Nephron (organoid): ENCODE measurements around the gene ASB2.

Source experiments
- H3K27ac Mint-ChIP-seq, 3 experiments: 2 replicates each; pipeline ENCODE4 v1.8.0; 2020; ENCODE audit warnings: mixed read lengths in 3 of 3, mild to moderate bottlenecking in 2 of 3, moderate library complexity in 1 of 3
- H3K27me3 Mint-ChIP-seq: 2 replicates; pipeline ENCODE4 v1.8.0; 2021; ENCODE audit warnings: low read depth, mild to moderate bottlenecking, moderate library complexity, mixed read lengths
- H3K36me3 Mint-ChIP-seq: 2 replicates; pipeline ENCODE4 v1.8.0; 2020; ENCODE audit warnings: low read depth, mixed read lengths
- H3K4me1 Mint-ChIP-seq: 2 replicates; pipeline ENCODE4 v1.8.0; 2020; ENCODE audit warnings: mixed read lengths
- H3K4me3 Mint-ChIP-seq, 3 experiments: 2 replicates each; pipeline ENCODE4 v1.8.0; 2020; ENCODE audit warnings: mild to moderate bottlenecking in 3 of 3, mixed read lengths in 3 of 3, moderate library complexity in 2 of 3
- H3K9me3 Mint-ChIP-seq: 2 replicates; pipeline ENCODE4 v1.8.0; 2020; ENCODE audit warnings: mixed read lengths
- TF ChIP-seq, protein P1 (sequence below), 3 experiments: fragments of 200-600 bp; sonication (generic); IDR thresholded peaks; one replicate each; pipeline ENCODE4 v1.5.0; 2021; ENCODE audit warnings: antibody characterized with exemption in 3 of 3; ENCODE audit not compliant: unreplicated experiment in 3 of 3

Gene ASB2

DNA sequence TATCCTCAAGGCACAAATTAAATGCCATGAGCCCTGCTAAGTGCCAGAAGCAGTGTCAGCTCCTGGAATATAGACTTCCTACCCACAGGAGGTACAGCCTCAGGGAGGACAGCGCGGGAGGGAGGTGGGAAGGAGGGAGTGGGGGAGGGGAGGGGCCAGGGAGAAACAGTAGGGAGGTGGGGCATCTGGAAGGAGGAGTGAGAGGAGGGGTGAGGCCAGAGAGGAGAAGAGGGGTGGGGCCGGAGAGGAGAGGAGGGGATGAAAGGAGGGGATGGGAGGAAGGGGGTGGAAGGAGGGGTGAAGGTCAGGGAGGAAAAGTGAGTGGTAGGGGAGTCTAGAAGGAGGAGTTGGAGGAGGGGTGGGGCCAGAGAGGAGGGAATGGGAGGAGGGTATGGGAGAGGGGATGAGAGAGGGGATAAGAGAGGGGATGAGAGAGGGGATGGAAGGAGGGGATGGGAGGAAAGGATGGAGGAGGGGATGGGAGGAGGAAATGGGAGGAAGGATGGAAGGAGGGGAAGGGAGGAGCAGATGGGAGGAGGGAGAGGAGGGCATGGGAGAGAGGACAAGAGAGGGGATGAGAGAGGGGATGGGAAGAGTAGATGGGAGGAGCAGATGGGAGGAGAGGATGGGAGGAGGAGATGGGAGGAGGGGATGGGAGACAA, 11.6 kb upstream of the ASB2 start:
- TF ChIP-seq, protein P1, sequence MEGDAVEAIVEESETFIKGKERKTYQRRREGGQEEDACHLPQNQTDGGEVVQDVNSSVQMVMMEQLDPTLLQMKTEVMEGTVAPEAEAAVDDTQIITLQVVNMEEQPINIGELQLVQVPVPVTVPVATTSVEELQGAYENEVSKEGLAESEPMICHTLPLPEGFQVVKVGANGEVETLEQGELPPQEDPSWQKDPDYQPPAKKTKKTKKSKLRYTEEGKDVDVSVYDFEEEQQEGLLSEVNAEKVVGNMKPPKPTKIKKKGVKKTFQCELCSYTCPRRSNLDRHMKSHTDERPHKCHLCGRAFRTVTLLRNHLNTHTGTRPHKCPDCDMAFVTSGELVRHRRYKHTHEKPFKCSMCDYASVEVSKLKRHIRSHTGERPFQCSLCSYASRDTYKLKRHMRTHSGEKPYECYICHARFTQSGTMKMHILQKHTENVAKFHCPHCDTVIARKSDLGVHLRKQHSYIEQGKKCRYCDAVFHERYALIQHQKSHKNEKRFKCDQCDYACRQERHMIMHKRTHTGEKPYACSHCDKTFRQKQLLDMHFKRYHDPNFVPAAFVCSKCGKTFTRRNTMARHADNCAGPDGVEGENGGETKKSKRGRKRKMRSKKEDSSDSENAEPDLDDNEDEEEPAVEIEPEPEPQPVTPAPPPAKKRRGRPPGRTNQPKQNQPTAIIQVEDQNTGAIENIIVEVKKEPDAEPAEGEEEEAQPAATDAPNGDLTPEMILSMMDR (IDR thresholded peaks at IDR 0.05; ENCODE audit: unreplicated experiment in 3 of 3) = no peak
- no peaks in the 10 kb centered on the region for H3K36me3 Mint-ChIP-seq
- no peak overlapping the region for H3K4me3 Mint-ChIP-seq
- H3K4me1 Mint-ChIP-seq = peaks cover 13% of the 10 kb centered on the region
- no peaks in the 10 kb centered on the region for H3K9me3 Mint-ChIP-seq
- H3K27me3 Mint-ChIP-seq = peaks cover 13% of the 10 kb centered on the region
- no peak overlapping the region for H3K27ac Mint-ChIP-seq

- TF ChIP-seq, protein P1 (IDR thresholded peaks at IDR 0.05; ENCODE audit: unreplicated experiment in 3 of 3) = no peak
- no peak overlapping the region for H3K4me3 Mint-ChIP-seq
- no peaks in the 10 kb centered on the region for H3K36me3 Mint-ChIP-seq
- H3K27ac Mint-ChIP-seq = no peak overlapping the region
- no peaks in the 10 kb centered on the region for H3K9me3 Mint-ChIP-seq
- H3K4me1 Mint-ChIP-seq = peaks cover 13% of the 10 kb centered on the region
- H3K27me3 Mint-ChIP-seq = peaks cover 13% of the 10 kb centered on the region
These were observed 11.0 kb upstream of the ASB2 start for GRCh38 chr14:93987376-93987775.

- Mint-ChIP-seq H3K27ac (peak overlapping the region in 1 of 3 experiments; percentile 25), H3K27me3 (peaks cover 12% of the 10 kb centered on the region), H3K4me3 (peak overlapping the region in 1 of 3 experiments; percentile 26), H3K9me3 (no peaks in the 10 kb centered on the region), H3K4me1 (peaks cover 15% of the 10 kb centered on the region), H3K36me3 (no peaks in the 10 kb centered on the region)
- TF ChIP-seq, protein P1 (IDR thresholded peaks at IDR 0.05; ENCODE audit: unreplicated experiment in 3 of 3) = no peak
These were observed 10.6 kb upstream of the ASB2 start for GRCh38 chr14:93986955-93987354.

GRCh38 chr14:93984987-93985410, 8.6 kb upstream of the ASB2 start:
- H3K36me3 Mint-ChIP-seq = no peaks in the 10 kb centered on the region
- no peak overlapping the region for H3K27ac Mint-ChIP-seq

DNA sequence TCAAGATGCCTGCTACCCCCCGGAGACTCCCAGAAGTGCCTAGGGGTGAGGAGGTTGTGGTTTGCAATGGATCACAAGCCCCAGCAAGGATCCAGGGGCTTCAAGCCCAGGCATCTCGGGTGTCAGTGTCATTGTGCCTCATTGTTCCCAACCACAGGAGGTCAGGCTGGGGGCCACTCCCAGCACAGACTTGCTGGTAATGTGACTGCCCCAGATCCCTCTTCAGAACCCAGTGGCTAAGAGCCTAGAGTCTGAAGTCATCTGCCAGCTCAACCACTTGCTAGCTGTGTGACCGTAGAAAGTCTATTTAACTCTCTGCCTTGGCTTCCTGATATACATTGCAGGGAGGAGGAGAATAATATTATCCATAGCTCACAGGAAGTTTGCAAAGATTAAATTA, 7.7 kb upstream of the ASB2 start:
- H3K27ac Mint-ChIP-seq = no peak overlapping the region
- TF ChIP-seq, protein P1 (IDR thresholded peaks at IDR 0.05; ENCODE audit: unreplicated experiment in 3 of 3) = no peak
- no peaks in the 10 kb centered on the region for H3K27me3 Mint-ChIP-seq

More at GRCh38 chr14:93984987-93985410, 8.6 kb upstream of the ASB2 start:
- Mint-ChIP-seq H3K9me3 (no peaks in the 10 kb centered on the region), H3K27me3 (no peaks in the 10 kb centered on the region), H3K4me3 (no peak overlapping the region), H3K4me1 (peaks cover 31% of the 10 kb centered on the region)
- TF ChIP-seq, protein P1 (IDR thresholded peaks at IDR 0.05; ENCODE audit: unreplicated experiment in 3 of 3) = peak in 1 of 3 experiments; percentile 23

More for the DNA sequence above, 7.7 kb upstream of the ASB2 start:
- Mint-ChIP-seq H3K36me3 (no peaks in the 10 kb centered on the region), H3K9me3 (no peaks in the 10 kb centered on the region), H3K4me1 (peaks cover 31% of the 10 kb centered on the region), H3K4me3 (no peak overlapping the region)
